Tibial nerve (tissue), 4 donors: ENCODE results near the gene ERCC1. TPM values are rescaled to one million over a fixed set of nuclear protein-coding genes. Genes with fewer than 3 reads are reported as not detected.

Experiments used
- DNase-seq, 2 donors: peaks; one replicate each; pipeline ENCODE4 v3.0.0-alpha.2; 2019; ENCODE audit warnings: low spot score in 2 of 2
- H3K27ac ChIP-seq, 4 donors: fragments of 200-600 bp; sonication (generic) in 3 of 4; one replicate each; pipeline ENCODE4 v1.5.1; 2017 to 2019; ENCODE audit warnings: mild to moderate bottlenecking in 1 of 4
- H3K27me3 ChIP-seq, 2 donors: fragments of 200-600 bp; sonication (generic) in 1 of 2; one replicate each; pipeline versions ENCODE4 v1.5.1 to v1.6.0; 2017 to 2019
- H3K36me3 ChIP-seq, 3 donors: fragments of 200-600 bp; sonication (generic); one replicate each; pipeline ENCODE4 v1.5.1; 2018 to 2019
- H3K4me1 ChIP-seq, 4 donors: fragments of 200-600 bp; sonication (generic) in 3 of 4; one replicate each; pipeline ENCODE4 v1.5.1; 2017 to 2019
- H3K4me3 ChIP-seq, 4 donors: fragments of 200-600 bp; sonication (generic) in 3 of 4; one replicate each; pipeline ENCODE4 v1.5.1; 2017 to 2019; ENCODE audit warnings: mild to moderate bottlenecking in 1 of 4, moderate library complexity in 1 of 4
- H3K9me3 ChIP-seq, 4 donors: fragments of 200-600 bp; sonication (generic) in 3 of 4; one replicate each; pipeline ENCODE4 v1.5.1; 2017 to 2019
- CTCF ChIP-seq, 5 experiments: fragments of 200-600 bp in 3 of 5; fragments of 450-650 bp in 2 of 5; sonication (generic) in 3 of 5; IDR thresholded peaks; one replicate each; pipeline ENCODE4 v1.5.1; 2016 to 2019; ENCODE audit warnings: antibody characterized with exemption in 5 of 5, mild to moderate bottlenecking in 3 of 5, moderate library complexity in 2 of 5
- EP300 ChIP-seq, 2 donors: sonication (generic); formaldehyde crosslinking; IDR thresholded peaks; one replicate each; pipeline ENCODE4 v1.6.1; 2017; ENCODE audit warnings: antibody characterized with exemption in 2 of 2, mild to moderate bottlenecking in 1 of 2
- POLR2A ChIP-seq, 2 donors: fragments of 450-650 bp; IDR thresholded peaks; one replicate each; pipeline ENCODE4 v1.6.1; 2017; ENCODE audit warnings: antibody characterized with exemption in 2 of 2, mild to moderate bottlenecking in 2 of 2, moderate library complexity in 2 of 2
- WGBS, 2 donors: methylation state at CpG; one replicate each; pipeline ENCODE4 v1.1.5; 2018; 5-methylcytosine and 5-hydroxymethylcytosine counted together
- total RNA-seq, 4 donors: library from RNA; depleted of rRNA; stranded (reverse); fragments of >200 nt; gene quantifications; one replicate each; pipeline ENCODE4 v1.1.0, GENCODE V29; 2016

ERCC1 gene
- total RNA-seq, 4 donors from 2014 or later, result 95.5 to 161 (median 99.2) TPM

- H3K36me3 ChIP-seq, result peaks cover 0 to 68% (median 2%) of the 10 kb centered on the region in 3 donors
- H3K4me1 ChIP-seq, result peaks cover 0 to 11% (median 0%) of the 10 kb centered on the region in 4 donors
- WGBS, 2 donors, result 80 to 88% methylated on average over 4 to 7 of the region's 12 CpGs
- no peak for DNase-seq
- no peak overlapping the region for H3K27ac ChIP-seq
- H3K9me3 ChIP-seq, result no peaks in the 10 kb centered on the region
- H3K27me3 ChIP-seq, result no peaks in the 10 kb centered on the region
- no peak overlapping the region for H3K4me3 ChIP-seq
- TF ChIP-seq EP300 (IDR thresholded peaks at IDR 0.05) (no peak), CTCF (IDR thresholded peaks at IDR 0.05) (no peak), POLR2A (IDR thresholded peaks at IDR 0.05) (no peak)
Observed at GRCh38 chr19:45364696-45365095, 59.0 kb downstream of the ERCC1 start.

GRCh38 chr19:45363861-45364459, 59.8 kb downstream of the ERCC1 start:
- Histone ChIP-seq H3K27me3 (no peaks in the 10 kb centered on the region), H3K9me3 (no peaks in the 10 kb centered on the region), H3K27ac (no peak overlapping the region), H3K36me3 (peaks cover 0 to 75% (median 2%) of the 10 kb centered on the region in 3 donors), H3K4me3 (no peak overlapping the region), H3K4me1 (peaks cover 0 to 4% (median 0%) of the 10 kb centered on the region in 4 donors)
- WGBS, 2 donors, result 90% methylated on average over 31 to 37 of the region's 44 CpGs
- no peak for TF ChIP-seq EP300 (IDR thresholded peaks at IDR 0.05)
- no peak for TF ChIP-seq POLR2A (IDR thresholded peaks at IDR 0.05)
- no peak for TF ChIP-seq CTCF (IDR thresholded peaks at IDR 0.05)
- DNase-seq, result no peak

- Histone ChIP-seq H3K9me3 (no peaks in the 10 kb centered on the region), H3K27ac (no peak overlapping the region), H3K27me3 (no peaks in the 10 kb centered on the region), H3K36me3 (peaks cover 0 to 91% (median 2%) of the 10 kb centered on the region in 3 donors), H3K4me1 (no peaks in the 10 kb centered on the region), H3K4me3 (no peak overlapping the region)
- WGBS, 2 donors, result 85 to 90% methylated on average over 14 to 16 of the region's 16 CpGs
- no peak for DNase-seq
- TF ChIP-seq POLR2A (IDR thresholded peaks at IDR 0.05) (no peak), EP300 (IDR thresholded peaks at IDR 0.05) (no peak), CTCF (IDR thresholded peaks at IDR 0.05) (no peak)
Observed at GRCh38 chr19:45362291-45362690, 61.4 kb downstream of the ERCC1 start.

- 85 to 91% methylated on average over 14 of the region's 14 CpGs for WGBS, 2 donors
- peaks cover 0 to 96% (median 2%) of the 10 kb centered on the region in 3 donors for H3K36me3 ChIP-seq
Observed at GRCh38 chr19:45361608-45362007, 62.1 kb downstream of the ERCC1 start.

More at GRCh38 chr19:45361608-45362007, 62.1 kb downstream of the ERCC1 start:
- Histone ChIP-seq H3K27me3 (no peaks in the 10 kb centered on the region), H3K27ac (no peak overlapping the region), H3K9me3 (no peaks in the 10 kb centered on the region), H3K4me3 (no peak overlapping the region), H3K4me1 (no peaks in the 10 kb centered on the region)
- TF ChIP-seq CTCF (IDR thresholded peaks at IDR 0.05) (no peak), EP300 (IDR thresholded peaks at IDR 0.05) (no peak), POLR2A (IDR thresholded peaks at IDR 0.05) (no peak)
- no peak for DNase-seq
